IPS-NIHi11 (cell line): ENCODE results near the gene MITF.

Experiments
- DNase-seq: peaks from one replicate; pipeline ENCODE4 v3.0.0; 2012; ENCODE audit warnings: mixed read lengths, low spot score

The MITF gene

DNA sequence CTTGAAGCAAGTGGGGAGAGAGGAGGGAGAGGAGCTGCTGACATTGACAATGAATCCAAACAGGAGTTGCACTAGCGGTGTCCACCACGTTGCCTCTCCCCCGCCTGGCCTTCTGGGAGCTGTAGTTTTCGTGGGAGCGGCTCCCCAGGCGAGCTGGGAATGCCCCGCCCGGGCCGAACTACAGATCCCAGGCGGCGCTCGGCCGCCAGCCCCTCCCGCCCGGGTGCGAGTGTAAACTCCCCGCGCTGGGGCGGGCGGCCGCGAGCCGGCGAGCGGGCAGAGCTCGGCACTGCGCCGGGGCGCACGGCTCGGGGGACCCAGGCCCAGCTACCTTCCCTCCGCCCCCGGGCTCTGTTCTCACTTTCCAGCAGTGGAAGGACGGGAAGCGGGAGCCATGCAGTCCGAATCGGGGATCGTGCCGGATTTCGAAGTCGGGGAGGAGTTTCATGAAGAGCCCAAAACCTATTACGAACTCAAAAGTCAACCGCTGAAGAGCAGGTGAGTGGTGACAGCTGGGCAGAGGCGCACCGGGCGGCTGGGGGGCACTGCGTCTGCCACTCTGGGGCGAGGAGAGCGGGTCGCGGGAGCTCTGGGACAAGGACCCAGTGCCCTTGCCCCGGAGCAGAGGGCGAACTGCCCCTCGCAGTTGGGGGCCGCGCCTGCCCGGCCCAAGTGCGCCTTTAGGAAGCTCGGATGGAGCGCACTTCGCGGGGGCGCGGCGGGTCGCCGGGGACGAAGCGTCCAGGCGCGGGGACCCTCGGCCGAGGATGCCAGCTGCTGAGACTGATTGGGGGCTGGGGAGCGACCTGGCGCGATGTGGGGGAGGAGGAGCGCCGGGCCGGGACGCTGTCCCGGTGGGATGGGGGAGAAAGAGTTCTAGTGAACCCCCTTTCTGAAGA lies at the start of gene MITF:
Gene MITF (plus strand): TSS at position 261 of the 899 bp plus-strand sequence. CDS start 134 bp downstream, at position 395.
- DNase-seq: peak; percentile 93

DNA sequence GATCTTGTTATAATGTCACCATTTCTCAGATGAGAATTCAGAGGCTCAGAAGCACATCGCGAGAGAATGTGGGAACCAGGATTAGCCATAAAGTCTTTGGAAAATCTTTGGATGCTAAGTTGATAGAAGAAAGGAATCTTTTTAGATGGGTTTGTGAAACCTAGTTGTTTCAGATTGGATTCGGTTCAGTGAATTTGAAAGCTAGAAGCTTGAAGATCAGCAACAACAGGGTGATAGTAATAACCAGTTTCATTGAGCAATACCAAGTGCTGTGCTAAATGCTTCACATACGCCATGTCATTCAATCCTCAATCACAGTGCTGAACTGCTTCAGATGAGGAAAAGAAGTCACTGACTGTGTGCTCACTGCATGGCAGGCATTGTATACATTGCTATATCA lies 47.4 kb upstream of the MITF start:
- no peak for DNase-seq

- no peak for DNase-seq
Observed at GRCh38 chr3:69692761-69693160, 46.5 kb upstream of the MITF start.

GRCh38 chr3:69695443-69695842 lies 43.8 kb upstream of the MITF start:
- no peak for DNase-seq

DNA sequence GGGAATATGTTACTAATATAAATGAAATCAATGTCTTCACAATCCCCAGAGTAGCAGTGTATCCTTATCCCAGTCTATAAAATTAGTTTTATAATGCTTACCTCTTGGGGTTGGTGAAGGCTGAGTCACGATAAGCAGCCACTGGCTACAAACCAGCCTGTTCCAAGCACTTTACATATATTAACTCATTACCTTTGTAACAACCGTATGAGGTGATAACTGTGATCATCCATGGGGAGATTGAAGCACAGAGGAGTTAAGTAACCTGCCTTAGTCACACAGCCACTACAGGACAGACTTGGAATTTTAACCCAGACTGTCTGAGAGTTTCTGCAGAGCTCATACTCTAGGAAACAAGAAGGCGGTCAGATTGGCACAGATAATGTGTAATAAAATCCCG lies 43.3 kb upstream of the MITF start:
- no peak for DNase-seq

- no peak for DNase-seq
Observed at GRCh38 chr3:69696367-69696766, 42.9 kb upstream of the MITF start.

DNA sequence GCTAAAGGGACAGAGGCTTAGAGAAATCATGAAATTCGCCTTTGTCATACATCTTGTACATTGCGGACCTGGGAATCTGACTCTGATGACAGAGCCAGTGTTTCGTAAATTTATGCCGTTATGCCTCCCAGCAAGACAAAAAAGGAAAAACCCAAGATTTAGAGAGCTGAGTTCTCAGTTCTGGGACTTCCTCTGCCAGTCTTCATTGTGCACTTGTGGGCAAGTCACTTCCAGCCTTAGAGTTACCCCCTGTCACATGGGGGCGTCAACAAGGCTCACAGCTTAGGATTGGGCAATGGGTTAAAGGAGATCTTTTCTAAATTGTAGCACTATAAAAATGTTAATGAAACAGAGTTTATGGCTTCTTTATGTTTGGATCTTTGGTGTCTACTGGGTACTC lies 41.9 kb upstream of the MITF start:
- no peak for DNase-seq

- DNase-seq: no peak
Observed at GRCh38 chr3:69698728-69699127, 40.5 kb upstream of the MITF start.

DNA sequence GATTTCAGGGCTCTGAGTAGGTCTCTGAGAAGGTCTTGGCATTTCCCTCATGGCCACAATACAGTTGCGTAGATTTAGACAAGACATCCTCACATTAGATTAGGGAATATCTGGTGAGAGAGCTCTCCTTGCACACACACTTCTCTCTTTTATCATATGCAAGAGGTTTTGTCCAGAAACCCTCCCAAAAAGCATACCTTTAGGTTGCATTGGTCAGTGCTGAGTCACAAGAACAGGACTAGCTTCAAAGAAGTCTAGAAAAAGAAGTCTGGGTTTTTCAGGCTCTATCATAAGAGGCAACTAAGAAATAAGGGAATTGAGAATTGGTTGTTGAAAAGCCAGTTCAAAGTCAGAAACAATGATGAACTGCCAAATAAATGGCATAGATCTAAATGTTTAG lies 40.1 kb upstream of the MITF start:
- no peak for DNase-seq

GRCh38 chr3:69700949-69701348 lies 38.3 kb upstream of the MITF start:
- DNase-seq: no peak

DNA sequence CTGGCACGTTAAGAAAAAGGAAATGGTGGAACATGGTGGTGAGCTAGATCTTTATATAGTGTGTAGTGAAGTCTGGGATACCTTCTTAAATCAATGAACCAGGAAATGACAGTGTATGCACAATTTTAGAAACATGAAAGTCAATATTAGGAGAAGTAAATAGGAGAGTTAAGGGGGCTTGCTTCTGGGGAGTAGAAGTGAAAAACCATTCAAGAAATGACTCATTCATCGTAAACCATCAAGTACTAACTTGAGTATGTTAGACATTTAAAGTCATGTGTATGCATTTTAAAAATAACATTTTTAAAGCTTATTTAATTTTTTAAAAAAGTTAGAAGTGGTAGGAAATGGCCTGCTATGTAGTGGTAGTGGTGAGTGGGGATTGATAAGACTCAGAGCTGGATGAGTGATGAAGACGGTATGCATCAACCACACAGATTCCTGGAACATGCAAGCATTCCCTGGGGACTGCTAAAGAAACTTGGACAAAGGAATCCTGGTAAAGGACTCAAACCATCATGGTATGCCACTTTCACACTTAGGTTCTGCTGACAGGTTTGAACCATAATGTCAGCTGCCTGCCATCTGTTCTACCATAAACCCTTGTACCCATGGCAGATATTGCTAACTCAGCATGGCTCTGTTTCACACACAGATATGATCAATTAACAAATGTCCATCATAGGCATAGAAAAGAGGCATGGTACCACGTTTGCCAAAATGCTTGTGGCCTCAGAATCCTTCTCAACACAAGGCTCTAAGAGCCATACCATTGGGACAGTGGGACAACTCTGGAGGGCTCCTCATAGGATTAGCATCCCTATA lies 28.9 kb upstream of the MITF start:
- DNase-seq: no peak

DNA sequence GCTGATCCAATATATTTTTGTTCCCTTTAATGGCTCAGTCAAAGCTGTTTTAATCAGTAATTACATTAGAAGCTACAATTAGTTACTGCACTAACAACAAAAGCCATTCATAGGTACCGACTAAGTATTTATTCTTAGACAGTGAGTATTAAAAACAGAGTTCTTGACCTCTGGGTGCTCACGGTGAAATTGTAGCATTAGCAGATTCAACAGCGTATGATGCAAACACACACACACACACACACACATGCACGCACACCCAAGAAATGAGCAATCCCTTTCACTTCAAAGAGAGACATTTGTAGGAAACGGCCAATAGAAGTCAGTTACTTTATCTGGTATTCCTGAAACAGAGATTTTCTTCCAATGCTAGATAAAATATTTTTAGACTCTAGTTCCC lies 27.0 kb upstream of the MITF start:
- DNase-seq: no peak

DNA sequence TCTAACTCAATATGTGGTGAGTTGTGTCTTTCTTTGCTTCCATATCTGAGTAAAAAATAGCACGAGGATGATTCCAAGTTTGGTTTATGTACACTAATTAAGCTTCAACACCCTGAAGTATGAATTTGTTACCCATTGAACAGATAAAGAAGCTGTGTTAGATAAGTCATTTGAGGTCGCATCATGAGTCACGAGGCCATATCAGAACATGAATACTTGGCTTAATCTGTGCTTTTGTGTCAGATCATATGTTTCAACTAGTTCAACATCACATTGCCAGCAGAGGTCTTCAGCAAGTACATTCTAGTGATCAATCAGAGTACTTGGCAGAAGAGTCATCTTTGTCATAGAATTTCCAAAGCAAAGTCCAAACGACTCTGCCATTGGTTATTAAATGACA lies 26.3 kb upstream of the MITF start:
- no peak for DNase-seq

DNA sequence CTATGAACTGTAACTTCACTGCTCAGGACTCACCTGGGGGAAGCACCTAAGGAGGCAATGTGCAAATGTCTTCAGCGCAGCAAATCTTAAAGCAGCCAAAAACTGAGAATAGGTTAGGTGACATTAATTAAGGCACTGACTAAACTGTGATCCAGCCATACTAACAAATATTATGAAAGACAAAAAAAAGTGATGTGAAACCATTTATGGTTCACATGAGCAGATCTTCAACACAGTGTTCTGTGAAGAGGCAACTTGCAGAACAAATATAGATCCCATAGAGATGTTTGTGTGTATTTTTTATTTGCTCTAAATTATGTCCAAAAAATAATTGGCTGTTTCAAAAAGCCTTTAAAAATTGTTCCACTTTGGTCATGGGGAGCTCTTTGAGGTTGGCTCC lies 24.1 kb upstream of the MITF start:
- DNase-seq: no peak

GRCh38 chr3:69716119-69716518 lies 23.1 kb upstream of the MITF start:
- DNase-seq: no peak

DNA sequence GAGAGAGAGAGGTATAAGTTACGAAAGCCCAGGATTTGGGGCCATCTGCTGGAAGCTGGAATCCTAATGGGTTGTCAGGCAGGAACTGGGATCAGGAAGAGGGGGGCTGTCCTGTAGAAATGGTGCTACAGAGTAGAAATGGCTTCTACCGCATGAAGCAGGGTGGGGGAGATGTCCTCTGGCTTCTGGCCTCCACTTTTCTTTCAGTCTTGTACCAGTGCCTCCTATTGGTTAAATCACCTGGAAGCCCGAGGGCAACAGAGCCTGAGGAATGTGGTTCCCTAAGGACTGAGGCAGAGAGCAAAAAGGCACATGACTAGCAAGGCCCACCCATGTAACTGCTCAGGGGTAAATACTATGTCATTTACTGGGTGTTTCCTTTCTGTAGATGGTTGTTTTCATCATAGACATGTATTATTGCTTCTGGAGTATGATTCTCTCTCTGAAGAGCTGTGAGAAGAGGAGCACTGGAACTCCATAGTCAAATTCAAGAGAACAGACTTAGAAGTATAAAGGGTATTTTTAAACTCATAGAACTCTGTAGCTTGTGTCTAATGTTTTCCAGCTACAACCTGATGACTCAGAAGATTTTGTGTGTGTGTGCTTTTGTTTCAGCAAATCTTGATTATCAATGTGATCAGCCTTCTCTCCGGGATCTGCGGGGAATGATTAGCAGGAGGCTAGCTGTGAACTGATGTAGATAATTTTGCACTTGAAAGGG lies 20.2 kb upstream of the MITF start:
- peak; percentile 21 for DNase-seq

- DNase-seq: no peak
Observed at GRCh38 chr3:69719587-69720122, 19.6 kb upstream of the MITF start.

GRCh38 chr3:69720824-69721223 lies 18.4 kb upstream of the MITF start:
- DNase-seq: no peak

- DNase-seq: no peak
Observed at GRCh38 chr3:69723389-69723788, 15.9 kb upstream of the MITF start.

DNA sequence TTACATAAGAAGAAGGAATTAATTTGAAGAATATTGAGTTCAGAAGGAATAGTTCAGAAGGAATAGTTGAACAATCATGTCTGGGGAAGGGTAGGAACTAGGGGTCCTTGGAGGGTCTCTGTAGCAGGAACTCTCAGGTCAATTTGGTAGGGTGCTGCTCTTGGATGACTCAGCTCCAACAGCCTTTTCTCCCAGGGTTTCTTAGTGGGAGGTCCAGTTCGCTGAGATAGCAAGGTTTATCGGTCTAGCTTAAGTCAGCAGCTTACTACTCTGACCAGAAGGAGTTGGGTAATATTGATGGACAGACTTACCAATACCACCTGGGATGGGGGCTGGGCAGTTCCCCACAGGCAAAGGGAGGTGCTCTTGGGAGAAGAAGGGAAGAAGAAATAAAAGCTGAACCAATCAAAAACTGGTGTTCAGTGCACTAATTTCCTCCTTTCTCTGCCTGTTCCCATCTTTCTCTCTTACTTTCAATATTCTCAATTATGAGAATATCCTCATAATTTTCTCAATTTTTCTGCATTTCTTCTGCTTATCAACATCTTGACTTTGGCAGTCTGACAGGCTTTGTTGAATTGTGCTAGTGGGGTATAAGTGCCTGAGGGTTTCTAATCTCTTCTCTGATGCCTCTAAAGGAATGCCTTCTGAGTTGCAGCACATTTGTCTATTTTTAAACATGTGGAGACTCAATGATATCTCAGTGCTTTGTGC lies 14.4 kb upstream of the MITF start:
- no peak for DNase-seq

- DNase-seq: no peak
Observed at GRCh38 chr3:69725994-69726571, 13.2 kb upstream of the MITF start.
